ENCODE results near the gene C10orf53. TPM values are rescaled to one million over a fixed set of nuclear protein-coding genes. Genes with fewer than 3 reads are reported as not detected.

The C10orf53 gene
- total and polyA plus RNA-seq, 2 of the 4 experiments (the other 2 are of a cell fraction) = not detected

DNA sequence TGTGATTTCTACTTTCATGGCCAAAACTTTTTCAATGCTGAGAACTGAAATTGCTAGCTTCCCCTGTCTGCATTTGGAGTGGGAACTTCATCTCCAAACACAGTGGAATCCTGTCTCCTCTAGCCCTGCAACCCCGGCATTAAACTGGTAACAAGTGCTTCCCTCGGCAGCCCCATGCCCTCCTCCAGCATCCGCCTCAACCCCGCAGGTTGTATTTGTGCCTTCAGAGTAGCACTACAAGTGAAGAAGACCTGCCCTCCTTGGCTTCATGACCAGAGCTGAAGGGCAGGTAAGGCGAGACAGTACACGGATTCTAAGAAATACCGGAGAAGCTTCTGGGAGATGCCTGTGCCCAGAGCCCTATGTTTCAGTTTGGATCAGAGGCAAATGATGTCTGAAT lies 16.9 kb downstream of the C10orf53 start:
- dilution Hi-C loops (cut with HindIII; ENCODE audit: low sequenced_read_pairs, unreplicated experiment) = no loop called here
- Histone ChIP-seq H3K79me1 (ENCODE audit: low read depth in 1 of 2, low read length in 2 of 2) (no peaks in the 10 kb centered on the region), H3K4ac (ENCODE audit: low read depth, low read length) (no peak overlapping the region), H2AFZ (replicated peaks; ENCODE audit: low read length, poor library complexity) (no peak overlapping the region), H4K91ac (ENCODE audit: insufficient read depth, low read depth, low read length) (no peak overlapping the region), H3K4me1 (ENCODE audit: control insufficient read depth, insufficient read depth, low read length) (no peaks in the 10 kb centered on the region), H4K20me1 (ENCODE audit: insufficient read depth, low read length) (no peaks in the 10 kb centered on the region), H3K9me1 (ENCODE audit: insufficient read depth, low read length) (no peaks in the 10 kb centered on the region), H2AK9ac (replicated peaks; ENCODE audit: low read depth, low read length, poor library complexity) (no peak overlapping the region), H3K56ac (ENCODE audit: extremely low read depth, insufficient read depth, low read length) (no peak overlapping the region), H2BK20ac (ENCODE audit: low read depth, low read length) (no peak overlapping the region), H3K27me3 (ENCODE audit: control insufficient read depth, insufficient read depth, low read length) (peaks cover 11% of the 10 kb centered on the region), H3K27ac (ENCODE audit: insufficient read depth, low read length) (no peak overlapping the region), H2BK15ac (ENCODE audit: low read depth, low read length) (no peak overlapping the region), H4K8ac (ENCODE audit: low read depth in 2 of 2, low read length in 2 of 2) (no peak overlapping the region), H3K23ac (ENCODE audit: low read depth, low read length) (no peak overlapping the region), H3K18ac (ENCODE audit: low read depth, low read length) (no peak overlapping the region), H3K36me3 (ENCODE audit: control insufficient read depth, insufficient read depth, low read length) (no peaks in the 10 kb centered on the region), H2BK5ac (ENCODE audit: low read depth, low read length, poor library complexity, severe bottlenecking) (no peak overlapping the region), H2AK5ac (ENCODE audit: low read depth, low read length) (no peak overlapping the region), H3K9me3 (ENCODE audit: control insufficient read depth, insufficient read depth, low read length) (no peaks in the 10 kb centered on the region), H4K5ac (ENCODE audit: low read depth, low read length) (no peak overlapping the region), H3K4me3 (ENCODE audit: insufficient read depth, low read depth, low read length) (no peak overlapping the region), H3K4me2 (ENCODE audit: low read depth, low read length) (no peak overlapping the region), H3K9ac (ENCODE audit: low read depth, low read length) (no peak overlapping the region), H2BK120ac (ENCODE audit: low read depth, low read length) (no peak overlapping the region), H3K14ac (replicated peaks; ENCODE audit: low read depth, low read length) (no peak overlapping the region)
- in situ Hi-C loops (cut with MboI; ENCODE audit: low sequenced_read_pairs) = no loop called here
- intact Hi-C loops (cut with micrococcal nuclease) = no loop called here
- 53% methylated on average over 3 of the region's 7 CpGs; no CpG with 5 or more reads in 1 of the 2 experiments for WGBS, 2 experiments (ENCODE audit: extremely low coverage in 2 of 2, insufficient read length in 1 of 2)
- ChIA-PET POLR2A (ENCODE audit: unreplicated experiment) (no interaction called here), CTCF (no interaction called here)
- no peak for TF ChIP-seq CHD1 (IDR thresholded peaks at IDR 0.05; ENCODE audit: low read depth, low read length)
- TF ChIP-seq, protein P1, sequence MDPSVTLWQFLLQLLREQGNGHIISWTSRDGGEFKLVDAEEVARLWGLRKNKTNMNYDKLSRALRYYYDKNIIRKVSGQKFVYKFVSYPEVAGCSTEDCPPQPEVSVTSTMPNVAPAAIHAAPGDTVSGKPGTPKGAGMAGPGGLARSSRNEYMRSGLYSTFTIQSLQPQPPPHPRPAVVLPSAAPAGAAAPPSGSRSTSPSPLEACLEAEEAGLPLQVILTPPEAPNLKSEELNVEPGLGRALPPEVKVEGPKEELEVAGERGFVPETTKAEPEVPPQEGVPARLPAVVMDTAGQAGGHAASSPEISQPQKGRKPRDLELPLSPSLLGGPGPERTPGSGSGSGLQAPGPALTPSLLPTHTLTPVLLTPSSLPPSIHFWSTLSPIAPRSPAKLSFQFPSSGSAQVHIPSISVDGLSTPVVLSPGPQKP (IDR thresholded peaks at IDR 0.05; ENCODE audit: borderline replicate concordance, low read depth, low read length) = no peak
- no peak for TF ChIP-seq MAZ (IDR thresholded peaks at IDR 0.05; ENCODE audit: borderline replicate concordance, low read depth, low read length)
- TF ChIP-seq CEBPB (IDR thresholded peaks at IDR 0.05; ENCODE audit: low read depth, low read length) = no peak
- no peak for TF ChIP-seq MAFK (IDR thresholded peaks at IDR 0.05; ENCODE audit: low read depth, low read length)
- no peak for TF ChIP-seq RAD21 (IDR thresholded peaks at IDR 0.05; ENCODE audit: low read length)
- TF ChIP-seq BHLHE40 (IDR thresholded peaks at IDR 0.05; ENCODE audit: low read depth, low read length) = no peak
- TF ChIP-seq NFE2L2 (IDR thresholded peaks at IDR 0.05; ENCODE audit: low read depth, low read length) = no peak
- no peak for ATAC-seq (ENCODE audit: low read depth)
- no peak for DNase-seq
- BruUV-seq (replicated peaks) = no TSS peak

Data from IMR-90 (cell line).